LHCN-M2 (cell line): ENCODE data around the gene UBAP1. TPM values are rescaled to one million over a fixed set of nuclear protein-coding genes. Genes with fewer than 3 reads are reported as not detected.
A peak's percentile ranks its signal among the peaks of the same experiment; 100 is the strongest.
"Not testable (repeated sequence)": the region's sequence is repeated elsewhere in the genome, so short reads cannot be mapped to it uniquely, and the experiment has no call there.

Experiments
- DNase-seq: peaks from one replicate; pipeline ENCODE4 v3.0.0-alpha.2; 2012; ENCODE audit warnings: low read depth
- total RNA-seq: library from RNA; depleted of rRNA; stranded (reverse); fragments of >200 nt; gene quantifications from 2 replicates; pipeline ENCODE4 v1.2.3, GENCODE V29; 2014; rRNA removed

Gene UBAP1
- total RNA-seq, 1 experiment from 2014 or later = 25.5 TPM

GRCh38 chr9:34259315-34259714, 80.5 kb downstream of the UBAP1 start:
- no peak for DNase-seq

GRCh38 chr9:34262971-34263370, 84.1 kb downstream of the UBAP1 start:
- no peak for DNase-seq

- no peak for DNase-seq
Measured at GRCh38 chr9:34267660-34268059, 88.8 kb downstream of the UBAP1 start.

GRCh38 chr9:34271265-34272006, 92.6 kb downstream of the UBAP1 start:
- DNase-seq = no peak

GRCh38 chr9:34272101-34272541, 93.3 kb downstream of the UBAP1 start:
- DNase-seq = peak; percentile 87

GRCh38 chr9:34273588-34273987, 94.7 kb downstream of the UBAP1 start:
- not testable (repeated sequence) for DNase-seq

- no peak for DNase-seq
Measured at GRCh38 chr9:34275811-34276210, 97.0 kb downstream of the UBAP1 start.

- no peak for DNase-seq
Measured at GRCh38 chr9:34276772-34277171, 97.9 kb downstream of the UBAP1 start.

- DNase-seq = peak; percentile 16
Measured at GRCh38 chr9:34279411-34279810, 100.6 kb downstream of the UBAP1 start.

GRCh38 chr9:34282096-34282495, 103.3 kb downstream of the UBAP1 start:
- no peak for DNase-seq

GRCh38 chr9:34289159-34289558, 110.3 kb downstream of the UBAP1 start:
- no peak for DNase-seq

GRCh38 chr9:34291023-34291422, 112.2 kb downstream of the UBAP1 start:
- DNase-seq = no peak

GRCh38 chr9:34291423-34291822, 112.6 kb downstream of the UBAP1 start:
- no peak for DNase-seq

- DNase-seq = no peak
Measured at GRCh38 chr9:34292552-34292951, 113.7 kb downstream of the UBAP1 start.

- DNase-seq = not testable (repeated sequence)
Measured at GRCh38 chr9:34301064-34301463, 122.2 kb downstream of the UBAP1 start.

Other genes starting within 250 kb of the UBAP1 start
- gene UBAP2, start 130.2 kb upstream of the UBAP1 start, total RNA-seq = 16.2 and 18.5 TPM in 2 replicates
- 21.7 and 25.0 TPM in 2 replicates for gene DCAF12, start 52.3 kb upstream of the UBAP1 start, total RNA-seq
- 5.1 and 5.6 TPM in 2 replicates for gene KIF24, start 150.2 kb downstream of the UBAP1 start, total RNA-seq
- 21.5 and 30.6 TPM in 2 replicates for gene NUDT2, start 150.5 kb downstream of the UBAP1 start, total RNA-seq
- 1.2 and 1.5 TPM in 2 replicates for gene MYORG, start 197.9 kb downstream of the UBAP1 start, total RNA-seq